UCSD-AML1 (cell line): ENCODE measurements around the gene ALDOB.
A peak's percentile ranks its signal among the peaks of the same experiment; 100 is the strongest.

Experiments
- DNase-seq: peaks from one replicate; lab custom pipeline; 2025; ENCODE audit not compliant: unreplicated experiment; lab: John Stamatoyannopoulos, UW

ALDOB gene

DNA sequence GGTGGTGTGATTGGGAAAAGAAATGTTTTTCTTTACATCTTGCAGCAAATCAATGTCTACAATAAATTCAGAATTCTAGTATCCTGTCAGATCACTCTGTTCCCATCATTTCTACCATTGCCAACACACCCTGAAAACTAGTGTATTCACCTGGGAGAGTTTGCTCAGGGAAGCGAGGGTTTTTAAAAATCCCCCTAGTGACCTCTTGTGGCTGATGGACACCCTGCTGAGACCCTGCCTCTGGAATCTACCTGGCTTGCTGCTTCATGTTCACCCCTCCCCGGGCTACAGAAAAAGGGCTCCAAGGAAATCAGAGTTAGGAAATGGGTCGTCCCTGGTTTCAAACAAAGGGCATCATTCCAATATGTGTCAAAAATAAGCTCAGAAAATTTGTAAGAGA lies 21.4 kb upstream of the ALDOB start:
- no peak for DNase-seq

DNA sequence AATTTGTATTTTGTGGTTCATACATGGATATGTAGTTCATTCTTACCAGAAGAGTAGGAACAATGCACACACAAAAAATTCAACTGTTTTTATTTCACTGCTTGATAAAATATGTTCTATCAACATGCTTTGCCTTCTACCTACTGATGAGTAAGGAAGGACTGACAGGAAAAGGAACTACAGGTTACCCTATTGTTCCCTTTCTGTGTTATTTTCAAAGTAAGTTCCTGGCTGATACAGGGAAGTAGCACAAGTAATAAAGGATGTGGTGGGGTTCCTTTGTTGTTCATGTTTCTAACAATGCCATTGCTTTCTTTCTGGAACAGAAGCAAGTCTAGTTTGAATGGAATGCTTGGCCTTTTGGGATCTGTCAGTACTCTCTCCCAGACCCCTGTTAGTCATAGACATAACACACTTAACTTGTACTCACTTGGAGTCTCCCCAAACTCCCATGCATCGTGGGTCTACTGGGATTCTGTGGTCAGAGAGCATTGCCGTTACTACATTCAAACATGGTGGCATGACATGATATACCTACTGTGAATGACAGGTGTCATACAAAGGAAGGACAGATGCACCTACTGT lies 20.2 kb upstream of the ALDOB start:
- DNase-seq = no peak

DNA sequence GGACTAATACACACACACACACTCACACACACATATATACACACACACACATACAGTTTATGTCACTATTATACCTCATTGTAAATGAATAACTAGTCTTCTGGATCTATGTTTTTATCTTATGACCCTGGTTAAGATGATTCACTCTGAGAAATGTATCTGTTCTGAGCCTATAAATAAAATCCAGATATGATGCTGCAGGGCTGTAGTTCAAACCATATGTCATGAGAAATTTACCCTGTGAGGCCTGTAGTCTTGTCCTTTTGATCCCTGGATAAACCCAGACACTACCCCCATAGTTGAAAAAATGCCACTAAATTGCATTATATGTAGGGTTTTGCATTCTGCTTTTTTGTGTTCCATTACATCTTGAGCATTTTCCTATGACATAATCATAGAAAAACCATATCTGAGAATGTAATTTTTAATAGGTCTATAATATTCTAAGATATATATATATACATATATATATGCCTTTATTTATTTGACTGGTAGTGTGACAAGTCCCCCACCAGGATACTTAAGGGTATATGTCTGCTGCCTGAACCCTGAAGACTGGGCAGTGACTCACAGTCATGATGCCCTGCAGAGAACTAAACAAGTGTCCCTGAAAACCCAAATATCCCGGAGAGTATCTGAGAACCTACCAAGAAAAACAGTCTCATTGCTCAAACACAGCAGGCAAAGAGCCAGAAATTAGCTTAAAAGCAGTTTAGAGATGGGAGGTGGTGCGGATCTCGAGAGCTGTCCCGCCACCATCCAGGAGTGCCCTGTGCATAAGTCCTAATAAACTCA lies 18.4 kb upstream of the ALDOB start:
- DNase-seq = no peak

DNA sequence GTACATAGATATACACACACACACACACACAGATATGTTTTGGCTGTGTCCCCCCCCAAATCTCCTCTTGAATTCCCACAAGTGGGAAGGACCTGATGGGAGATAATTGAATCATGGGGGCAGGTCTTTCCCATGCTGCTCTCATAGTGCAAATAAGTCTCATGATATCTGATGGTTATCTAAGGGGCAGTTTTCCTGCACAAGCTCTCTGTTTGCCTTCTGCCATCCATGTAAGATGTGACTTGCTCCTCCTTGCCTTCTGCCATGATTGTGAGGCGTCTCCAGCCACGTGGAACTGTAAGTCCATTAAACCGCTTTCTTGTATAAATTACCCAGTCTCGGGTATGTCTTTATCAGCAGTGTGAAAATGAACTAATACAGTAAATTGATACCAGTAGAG lies 15.9 kb upstream of the ALDOB start:
- no peak for DNase-seq

DNA sequence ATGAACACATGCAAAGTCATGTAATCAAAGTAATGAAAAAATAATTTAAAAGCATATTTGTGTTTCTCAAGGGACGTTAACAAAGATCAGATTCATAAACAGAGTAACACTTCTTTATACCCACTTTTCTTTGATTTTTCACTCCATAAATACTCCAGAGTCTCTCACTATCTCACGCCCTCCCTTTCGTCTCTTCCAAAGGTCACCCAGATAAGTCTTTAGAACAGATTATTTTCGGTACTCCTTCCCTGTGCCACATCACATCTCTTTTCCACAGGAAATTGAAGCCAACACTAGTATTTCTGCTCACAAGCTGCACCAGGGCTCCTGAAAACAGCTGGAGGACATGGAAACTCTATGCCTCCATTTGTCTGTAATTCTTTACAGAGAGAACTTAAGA lies 15.4 kb upstream of the ALDOB start:
- no peak for DNase-seq

DNA sequence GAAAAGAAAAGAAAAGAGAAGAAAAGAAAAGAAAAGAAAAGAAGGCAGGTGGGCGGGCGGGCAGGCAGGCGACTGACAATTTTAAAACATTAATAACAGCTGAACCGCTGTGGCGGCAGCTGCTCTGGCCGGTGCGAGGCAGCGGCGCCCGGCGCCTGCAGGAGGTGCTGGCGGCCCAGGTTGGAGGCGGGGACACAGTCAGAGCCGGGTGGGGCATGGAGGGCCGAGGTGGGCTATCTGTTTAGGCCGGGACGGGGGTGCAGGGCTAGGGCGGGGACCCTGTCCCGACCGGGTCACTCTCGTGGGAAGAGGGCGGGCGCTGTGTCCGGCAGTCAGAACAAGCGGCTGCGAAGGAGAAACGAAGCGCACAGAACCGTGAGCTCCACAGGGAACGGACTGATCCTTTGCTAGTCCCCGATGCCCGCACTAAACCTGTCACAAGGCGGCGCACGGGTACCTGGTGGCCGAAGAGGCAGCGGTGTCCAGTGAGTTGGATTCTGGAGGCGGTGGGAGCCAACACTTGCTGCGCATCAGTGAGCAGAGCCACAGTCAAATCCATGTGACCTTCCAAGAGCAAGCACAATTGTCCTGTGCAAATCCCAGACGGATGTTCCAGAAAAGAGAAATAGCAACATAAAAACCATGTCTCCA lies 13.6 kb upstream of the ALDOB start:
- DNase-seq = peak; percentile 70

DNA sequence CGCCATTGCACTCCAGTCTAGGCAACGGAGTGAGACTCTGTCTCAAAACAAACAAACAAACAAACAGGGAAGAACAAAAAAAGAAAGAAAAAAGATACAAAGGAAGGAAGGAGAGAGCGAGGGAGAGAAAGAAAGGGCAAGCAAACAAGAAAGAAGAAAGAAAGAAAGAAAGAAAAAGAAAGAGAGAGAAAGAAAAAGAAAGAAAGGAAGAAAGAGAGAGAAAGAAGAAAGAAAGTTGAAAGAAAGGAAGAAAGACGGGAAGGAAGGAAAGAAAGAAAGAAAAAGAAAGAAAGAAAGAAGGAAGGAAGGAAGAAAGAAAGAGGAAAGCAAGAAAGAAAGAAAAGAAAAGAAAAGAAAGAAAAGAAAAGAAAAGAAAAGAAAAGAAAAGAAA lies 13.1 kb upstream of the ALDOB start:
- no peak for DNase-seq

DNA sequence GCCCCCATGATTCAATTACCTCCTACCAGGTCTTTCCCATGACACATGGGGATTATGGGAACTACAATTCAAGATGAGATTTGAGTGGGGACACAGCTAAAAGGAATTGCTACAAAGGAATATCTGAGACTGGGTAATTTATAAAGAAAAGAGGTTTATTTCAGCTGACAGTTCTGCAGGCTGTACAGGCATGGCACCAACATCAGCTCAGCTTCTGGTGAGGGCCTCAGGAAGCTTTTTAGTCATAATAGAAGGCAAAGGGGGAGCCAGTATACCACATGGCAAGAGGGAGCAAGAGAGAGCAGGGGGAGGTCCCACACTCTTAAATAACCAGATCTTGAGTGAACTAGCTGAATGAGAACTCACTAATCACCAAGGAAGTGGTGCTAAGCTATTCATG lies 11.2 kb upstream of the ALDOB start:
- no peak for DNase-seq

DNA sequence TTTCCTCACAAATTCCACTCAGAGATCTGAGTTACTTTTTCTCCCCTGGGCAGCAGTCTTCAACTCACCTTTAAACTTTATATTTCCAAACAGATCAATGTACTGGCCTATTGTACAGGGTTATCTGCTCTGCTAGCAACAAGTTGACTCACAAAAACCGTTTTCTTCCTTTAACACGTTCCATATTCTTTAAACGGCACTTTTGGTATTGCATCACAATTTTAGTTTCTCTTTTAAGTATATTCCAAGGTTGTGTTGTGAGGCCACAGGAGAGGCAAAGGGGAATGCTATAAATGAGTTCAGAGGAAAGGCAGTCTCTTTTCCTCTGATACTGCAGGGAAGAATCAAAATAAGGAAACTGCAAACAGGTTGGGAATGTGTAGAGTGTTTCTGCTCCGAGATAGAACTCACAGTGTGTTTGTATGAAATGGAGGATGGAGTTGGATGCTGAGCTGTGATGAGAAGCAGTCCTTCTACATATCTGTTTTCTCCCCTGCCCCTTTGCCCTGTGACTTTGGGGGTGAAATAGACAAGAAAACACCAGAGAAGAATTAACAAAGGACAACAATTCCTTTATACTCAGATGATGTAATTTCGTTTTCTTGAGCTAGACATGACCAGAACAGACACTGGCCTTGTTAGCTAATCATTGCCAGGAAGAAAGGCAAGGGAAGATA lies 9.9 kb upstream of the ALDOB start:
- DNase-seq = no peak

DNA sequence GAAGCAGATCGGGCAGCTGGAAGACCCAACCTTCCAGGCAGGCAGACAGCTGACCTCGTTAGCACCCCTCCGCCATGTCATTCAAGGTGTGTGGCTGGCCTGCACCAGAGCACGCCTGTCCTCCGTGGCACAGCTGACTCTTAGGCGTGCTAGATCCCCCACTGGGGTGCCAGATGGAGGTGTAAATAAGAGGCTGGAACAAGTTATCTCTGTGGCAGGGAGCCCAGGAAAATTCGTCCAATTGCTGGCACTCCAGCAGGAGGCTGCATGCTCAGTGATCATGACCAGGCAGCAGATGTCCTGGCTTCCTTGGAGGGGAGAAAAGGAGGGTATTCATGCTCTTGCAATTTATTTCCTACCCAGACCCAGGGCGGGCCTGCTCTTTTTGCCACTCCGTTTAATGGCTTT lies 7.8 kb upstream of the ALDOB start:
- DNase-seq = no peak

DNA sequence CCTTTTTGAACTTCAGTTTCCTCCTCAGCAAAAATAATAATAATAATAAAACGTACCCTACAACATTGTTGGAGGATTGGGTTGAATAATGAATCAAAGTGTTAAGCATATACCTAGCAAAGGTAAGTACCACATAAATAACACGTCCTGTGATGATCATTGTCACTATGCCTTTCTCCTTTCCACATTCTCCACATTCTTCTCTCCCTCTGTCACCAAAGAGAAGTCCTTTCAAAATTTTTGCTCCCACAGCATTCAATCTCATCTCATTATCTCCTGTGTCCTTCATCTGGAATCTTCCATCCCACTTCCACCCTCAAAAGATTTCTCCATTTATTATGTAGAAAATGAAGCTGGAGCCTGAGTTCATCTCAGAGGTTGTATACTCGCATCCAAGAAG lies 7.2 kb upstream of the ALDOB start:
- no peak for DNase-seq

DNA sequence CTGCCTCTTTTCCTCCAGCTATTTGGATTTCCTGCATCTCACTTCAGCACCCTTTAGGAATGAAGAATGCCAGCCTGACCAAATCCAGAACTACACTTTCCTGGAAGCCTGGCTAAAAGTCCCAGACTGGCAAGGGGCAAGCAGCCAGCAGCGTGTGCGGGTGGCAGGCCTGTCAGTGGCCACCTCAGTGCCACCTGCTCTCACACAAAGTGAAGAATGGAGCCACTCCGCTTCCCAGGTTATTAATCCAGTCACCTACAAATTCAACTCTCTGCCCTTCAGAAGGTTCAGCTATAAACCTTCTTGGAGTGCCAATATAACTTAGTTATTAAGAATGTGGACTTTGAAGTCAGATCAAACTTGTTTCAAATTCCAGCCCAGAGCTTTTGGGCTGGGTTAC lies 6.7 kb upstream of the ALDOB start:
- no peak for DNase-seq

DNA sequence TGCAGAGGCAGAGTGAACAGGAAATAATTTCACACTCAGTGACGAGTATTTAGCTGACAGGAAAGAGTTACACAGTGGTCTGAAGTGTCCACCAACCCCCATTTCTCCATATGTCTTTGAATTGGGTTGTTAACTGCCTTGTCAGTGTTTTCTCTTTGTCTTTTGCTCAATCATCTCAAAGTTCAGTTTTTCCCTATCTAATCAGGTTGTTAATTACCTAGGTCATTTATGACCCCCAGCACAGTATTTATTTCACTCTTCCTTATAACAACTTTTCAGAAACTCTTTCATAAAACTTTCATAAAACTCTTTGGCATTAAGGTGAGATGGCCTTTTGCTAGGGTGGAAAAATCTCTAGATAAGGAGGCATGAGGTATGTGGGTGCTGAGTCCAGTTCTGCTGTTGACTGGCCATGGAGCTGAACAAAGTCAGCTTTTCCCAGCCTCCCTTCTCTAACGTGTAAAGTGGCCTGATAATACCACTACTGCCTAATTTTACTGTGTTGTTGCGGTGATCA lies 5.2 kb upstream of the ALDOB start:
- DNase-seq = no peak

DNA sequence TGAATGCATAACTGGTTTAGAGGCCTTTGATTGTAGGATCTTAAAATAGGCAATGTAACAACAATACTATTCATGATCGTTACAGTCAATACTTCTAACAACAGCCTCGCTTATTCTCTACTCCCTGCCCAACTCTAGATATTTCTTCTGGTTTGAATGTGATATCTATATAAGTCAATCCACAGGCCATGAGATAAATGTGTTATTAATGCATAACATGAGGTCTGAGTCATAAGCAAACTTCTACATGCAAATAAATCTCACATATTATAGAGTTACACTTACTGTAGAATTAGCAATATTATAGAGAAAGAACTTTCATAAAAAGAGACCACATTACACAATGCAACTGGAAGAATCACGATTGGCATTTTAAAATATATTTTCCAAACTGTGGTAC lies 2.9 kb upstream of the ALDOB start:
- DNase-seq = no peak

DNA sequence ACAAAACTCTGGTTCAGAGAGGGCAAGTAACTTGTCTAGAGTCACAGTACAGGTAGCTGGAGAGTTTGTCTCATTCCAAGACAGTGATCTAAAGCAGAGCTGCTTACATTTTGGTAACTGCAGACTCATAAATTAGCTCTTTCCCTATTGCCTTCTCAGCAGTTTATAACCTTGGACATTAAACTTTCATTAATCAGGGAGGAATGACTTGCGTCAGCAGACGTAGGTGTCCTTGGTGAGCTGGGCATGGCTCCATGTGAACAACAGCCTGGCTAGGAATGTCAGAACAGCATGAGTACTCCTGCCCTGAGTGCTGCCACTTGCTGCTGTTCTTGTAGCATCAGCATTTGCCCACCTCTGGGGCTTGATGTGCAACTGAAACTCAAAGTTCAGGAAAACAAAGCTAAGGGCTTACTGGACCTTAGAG lies 2.2 kb upstream of the ALDOB start:
- no peak for DNase-seq

DNA sequence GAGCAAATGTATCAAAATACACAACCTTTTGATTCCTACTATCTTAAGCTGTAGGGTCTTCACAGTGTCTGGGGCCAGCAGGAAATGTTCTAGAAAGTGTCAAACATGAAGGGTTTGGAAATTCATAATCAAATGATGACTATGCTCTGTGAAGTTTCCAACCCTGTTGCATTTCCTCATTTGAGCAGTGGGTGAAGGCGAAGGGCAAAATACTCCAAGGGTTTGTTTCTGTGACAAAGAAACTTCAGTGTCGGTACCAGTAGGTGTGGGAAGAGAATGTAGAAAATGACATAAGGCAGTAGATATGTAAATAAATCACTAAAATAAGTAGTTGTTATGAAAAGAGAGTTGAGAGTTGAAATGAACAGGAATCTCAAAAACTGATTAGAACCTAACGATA lies 576 bp downstream of the ALDOB start:
- DNase-seq = no peak

DNA sequence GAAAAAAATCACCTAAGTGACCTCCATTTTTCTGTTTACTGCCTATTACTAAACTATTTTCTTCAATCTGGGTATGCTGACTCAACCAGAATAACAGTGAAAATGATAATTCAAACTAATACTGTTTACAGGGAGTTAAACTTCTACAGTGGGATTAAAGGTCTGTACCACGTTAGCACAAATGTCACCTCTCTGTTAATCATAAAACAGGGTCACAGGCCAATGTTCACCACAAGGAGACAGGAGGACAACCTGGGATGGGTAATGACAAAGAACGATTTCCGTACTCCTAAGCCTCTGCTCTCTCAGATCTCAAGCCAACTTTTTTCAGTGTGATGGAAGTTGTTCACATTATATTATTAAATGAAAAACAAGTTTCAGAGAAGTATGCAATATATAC lies 2.3 kb downstream of the ALDOB start:
- no peak for DNase-seq

DNA sequence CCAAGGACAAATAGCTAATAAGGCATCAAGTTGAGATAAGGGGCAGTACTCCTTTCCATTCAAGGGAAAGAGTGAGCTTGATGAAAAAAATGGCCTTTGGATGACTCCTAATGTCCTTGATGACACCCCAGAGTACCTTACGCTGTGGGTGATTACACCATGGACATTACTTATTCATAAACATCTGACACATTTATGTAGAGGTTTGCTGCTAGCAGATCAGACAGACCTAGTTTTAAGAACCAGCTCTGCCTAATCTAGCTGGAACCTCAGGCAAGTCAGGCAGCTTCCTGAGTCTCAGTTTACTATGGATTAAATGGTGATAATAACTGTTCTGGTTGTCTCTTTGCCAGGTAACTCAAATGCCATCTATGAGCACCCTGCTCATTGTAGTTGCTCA lies 2.8 kb downstream of the ALDOB start:
- no peak for DNase-seq

DNA sequence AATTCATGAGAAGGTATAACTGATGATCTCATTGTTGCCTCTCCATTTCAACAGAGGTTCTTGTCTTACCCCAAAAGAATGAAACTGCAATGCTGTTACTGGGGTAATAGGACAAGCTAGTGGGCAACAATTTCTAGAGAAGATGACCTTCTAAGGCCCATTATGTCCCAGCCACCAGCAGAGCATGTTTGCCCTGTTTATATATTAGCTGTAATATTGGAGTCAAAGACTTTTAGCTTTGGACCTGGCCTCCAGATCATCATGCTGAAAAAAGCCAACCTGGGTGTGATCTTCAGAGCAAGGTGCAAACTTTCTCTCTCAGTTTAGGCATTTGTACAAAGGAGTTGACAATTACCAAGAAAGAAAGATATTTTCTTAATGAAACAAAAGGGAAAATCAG lies 3.4 kb downstream of the ALDOB start:
- no peak for DNase-seq

DNA sequence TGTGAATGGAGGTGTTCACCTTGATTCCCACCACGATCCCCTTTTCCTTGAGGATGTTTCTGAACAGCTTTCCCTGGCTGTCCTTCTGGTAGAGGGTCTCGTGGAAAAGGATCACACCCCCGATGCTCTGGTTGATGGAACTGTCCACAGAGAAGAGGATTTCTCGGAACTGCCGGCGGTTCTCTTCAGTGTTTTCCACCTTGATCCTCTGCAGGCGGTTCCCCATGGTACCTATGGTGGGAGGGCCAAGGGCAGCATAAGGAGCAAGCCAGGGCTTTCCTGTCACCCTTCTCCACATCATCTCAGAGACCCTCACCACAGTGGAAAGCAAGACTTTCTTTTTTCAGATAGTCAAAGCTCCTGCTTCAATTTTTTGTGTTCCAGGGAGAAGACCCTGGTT lies 5.8 kb downstream of the ALDOB start:
- no peak for DNase-seq

DNA sequence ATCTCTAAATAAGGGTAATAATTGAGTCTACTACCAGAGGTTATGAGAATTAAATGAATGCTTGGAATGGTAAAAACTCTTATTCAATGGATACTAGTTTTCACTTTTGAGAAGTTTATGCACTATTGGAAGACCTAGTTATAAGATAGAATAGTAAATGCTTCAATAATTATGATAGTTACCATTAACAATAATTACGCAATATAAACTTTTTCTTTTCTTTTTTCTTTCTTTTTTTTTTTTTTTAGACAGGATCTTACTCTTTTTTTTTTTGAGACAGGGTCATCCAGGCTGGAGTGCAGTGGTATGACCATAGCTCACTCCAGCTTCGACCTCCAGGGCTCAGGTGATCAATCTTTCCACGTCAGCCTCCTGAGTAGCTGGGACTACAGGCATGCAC lies 6.7 kb downstream of the ALDOB start:
- DNase-seq = no peak
